ENCODE results near the gene TENT5A.

TENT5A gene

DNA sequence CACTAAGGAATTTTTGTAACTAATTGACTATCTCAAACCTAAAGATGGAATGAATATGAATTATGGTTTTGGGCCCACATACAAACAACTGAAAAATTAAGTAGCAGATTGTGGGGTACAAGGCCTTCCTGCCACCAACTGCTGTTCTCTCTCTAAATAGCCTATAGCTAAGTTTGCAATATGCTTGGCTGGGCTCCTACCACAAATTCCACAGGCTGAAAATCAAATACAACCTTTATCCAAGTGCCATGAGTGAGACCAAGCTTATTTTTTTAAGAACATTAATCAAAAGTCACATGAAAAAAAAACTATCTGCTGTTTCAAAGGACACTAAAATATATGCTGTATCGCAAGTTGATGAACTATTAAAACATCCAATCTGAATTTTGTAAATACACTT is 52.1 kb downstream of the TENT5A start:
- no peak for DNase-seq

GRCh38 chr6:81697559-81697958 is 54.9 kb downstream of the TENT5A start:
- no peak for DNase-seq

DNA sequence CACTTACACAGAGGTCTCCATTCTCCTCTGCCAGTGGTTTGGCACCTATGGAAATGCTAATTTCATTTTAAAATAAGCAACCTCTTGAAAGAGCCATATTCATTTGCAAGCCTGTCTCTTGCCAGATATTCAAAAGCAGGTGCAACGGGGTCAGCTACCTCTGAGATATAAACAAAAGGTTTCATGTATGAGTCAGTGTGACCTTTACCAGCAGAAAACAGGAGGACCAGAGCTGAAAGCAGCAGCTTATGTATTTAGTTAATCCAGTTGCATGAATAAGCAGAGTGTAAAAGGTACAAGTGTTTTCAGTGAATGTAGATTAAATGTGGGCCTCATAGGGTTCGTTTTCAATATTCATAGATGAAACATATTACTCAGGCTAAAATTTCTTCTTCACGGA is 56.0 kb downstream of the TENT5A start:
- DNase-seq, result no peak
